GM10248 (cell line): ENCODE measurements around the gene ARHGEF19.
"Not testable (repeated sequence)": the region's sequence is repeated elsewhere in the genome, so short reads cannot be mapped to it uniquely, and the experiment has no call there.

Experiments used
- CTCF ChIA-PET: fragments of 300-600 bp; sonication (Branson Sonifier 250); formaldehyde crosslinking; extraction: SDS; loops from one replicate; lab custom pipeline; 2021; ENCODE audit warnings: antibody characterized with exemption; lab: Yijun Ruan, JAX
- POLR2A ChIA-PET: fragments of 350-650 bp; sonication (Branson Sonifier 250); formaldehyde crosslinking; extraction: SDS; loops from one replicate; lab custom pipeline; 2020; ENCODE audit warnings: antibody characterized with exemption; lab: Yijun Ruan, JAX
- DNase-seq: peaks from one replicate; pipeline ENCODE4 v3.0.0; 2012; ENCODE audit errors: extremely low spot score
- TF ChIP-seq, protein P1 (sequence below): IDR thresholded peaks from 2 replicates; pipeline ENCODE4 v1.5.1; 2012; ENCODE audit warnings: mild to moderate bottlenecking, low read depth; ENCODE audit errors: extremely low read depth, missing control alignments, control extremely low read depth

The ARHGEF19 gene

DNA sequence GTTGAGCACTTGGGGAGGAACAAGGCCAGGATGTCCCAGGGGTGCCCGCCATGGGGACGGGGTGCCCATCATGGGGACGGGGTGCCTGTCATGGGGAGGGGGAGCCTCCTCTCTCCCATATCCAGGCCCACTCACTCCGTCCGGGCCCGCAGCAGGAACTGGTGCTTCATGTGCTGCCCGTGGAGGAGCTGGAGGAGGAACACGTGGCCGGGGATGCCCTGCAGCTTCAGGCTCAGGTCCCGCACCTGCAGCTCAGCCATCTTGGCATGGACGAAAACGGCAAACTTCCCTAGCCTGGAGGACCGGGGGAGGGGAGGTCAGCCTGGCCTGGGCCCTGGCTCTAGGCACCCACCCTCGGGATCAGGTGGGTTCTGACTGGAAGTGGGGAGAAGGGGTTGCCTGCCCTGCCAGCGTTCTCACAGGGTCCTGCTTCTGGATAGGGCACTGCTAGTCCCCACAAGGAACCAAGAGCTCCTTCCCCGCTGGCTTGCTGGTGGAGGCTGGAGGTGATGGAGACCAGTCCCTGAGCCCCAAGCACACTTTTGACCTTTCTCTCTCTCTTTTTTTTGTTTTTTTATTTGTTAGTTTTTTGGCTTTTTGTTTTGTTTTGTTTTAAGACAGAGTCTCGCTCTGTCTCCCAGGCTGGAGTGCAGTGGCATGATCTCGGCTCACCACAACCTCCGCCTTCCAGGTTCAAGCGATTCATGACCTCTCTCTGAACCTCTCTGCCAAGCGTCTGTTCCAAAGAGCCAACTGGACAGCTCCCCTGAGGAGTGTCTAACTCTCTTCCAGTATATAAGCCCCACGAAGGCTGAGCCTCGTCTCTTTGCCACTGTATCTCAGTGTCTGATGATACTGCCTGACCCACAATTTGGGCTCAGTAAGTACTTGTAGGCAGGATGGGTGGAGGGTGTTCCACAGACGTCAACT lies 9.9 kb downstream of the ARHGEF19 start:
- POLR2A ChIA-PET = no interaction called here
- TF ChIP-seq, protein P1, sequence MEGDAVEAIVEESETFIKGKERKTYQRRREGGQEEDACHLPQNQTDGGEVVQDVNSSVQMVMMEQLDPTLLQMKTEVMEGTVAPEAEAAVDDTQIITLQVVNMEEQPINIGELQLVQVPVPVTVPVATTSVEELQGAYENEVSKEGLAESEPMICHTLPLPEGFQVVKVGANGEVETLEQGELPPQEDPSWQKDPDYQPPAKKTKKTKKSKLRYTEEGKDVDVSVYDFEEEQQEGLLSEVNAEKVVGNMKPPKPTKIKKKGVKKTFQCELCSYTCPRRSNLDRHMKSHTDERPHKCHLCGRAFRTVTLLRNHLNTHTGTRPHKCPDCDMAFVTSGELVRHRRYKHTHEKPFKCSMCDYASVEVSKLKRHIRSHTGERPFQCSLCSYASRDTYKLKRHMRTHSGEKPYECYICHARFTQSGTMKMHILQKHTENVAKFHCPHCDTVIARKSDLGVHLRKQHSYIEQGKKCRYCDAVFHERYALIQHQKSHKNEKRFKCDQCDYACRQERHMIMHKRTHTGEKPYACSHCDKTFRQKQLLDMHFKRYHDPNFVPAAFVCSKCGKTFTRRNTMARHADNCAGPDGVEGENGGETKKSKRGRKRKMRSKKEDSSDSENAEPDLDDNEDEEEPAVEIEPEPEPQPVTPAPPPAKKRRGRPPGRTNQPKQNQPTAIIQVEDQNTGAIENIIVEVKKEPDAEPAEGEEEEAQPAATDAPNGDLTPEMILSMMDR = no peak
- CTCF ChIA-PET = interaction anchor here (2.1 to 2.7 kb wide), 4 partner anchors 14 to 122 kb away, joined by 6 to 10 read pairs (median 10); no protein-coding TSS in a partner anchor
- no peak for DNase-seq

DNA sequence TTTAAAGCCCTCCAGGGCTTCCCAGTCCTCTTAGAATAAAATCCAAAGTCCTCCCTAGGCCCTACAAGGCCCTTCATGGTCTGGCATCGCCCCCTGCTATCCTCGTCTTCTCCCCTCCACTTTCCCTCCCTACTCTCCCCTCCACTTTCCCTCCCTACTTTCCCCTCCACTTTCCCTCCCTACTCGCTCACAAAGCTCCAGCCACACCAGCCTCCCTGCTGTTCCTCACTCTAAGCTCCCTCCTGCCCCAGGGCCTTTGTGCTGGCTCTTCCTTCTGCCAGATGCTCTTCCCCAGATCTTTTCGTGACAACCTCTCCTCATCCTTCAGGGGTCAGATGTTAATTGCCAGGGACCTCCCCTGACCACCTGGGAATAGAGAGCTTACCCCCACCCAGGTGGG lies 12.8 kb downstream of the ARHGEF19 start:
- no peak for DNase-seq
- ChIA-PET CTCF (interaction anchor here (0.8 to 2.2 kb wide), 3 partner anchors 11 to 120 kb away, joined by 3 to 9 read pairs (median 4); no protein-coding TSS in a partner anchor), POLR2A (no interaction called here)
- TF ChIP-seq, protein P1 = no peak

DNA sequence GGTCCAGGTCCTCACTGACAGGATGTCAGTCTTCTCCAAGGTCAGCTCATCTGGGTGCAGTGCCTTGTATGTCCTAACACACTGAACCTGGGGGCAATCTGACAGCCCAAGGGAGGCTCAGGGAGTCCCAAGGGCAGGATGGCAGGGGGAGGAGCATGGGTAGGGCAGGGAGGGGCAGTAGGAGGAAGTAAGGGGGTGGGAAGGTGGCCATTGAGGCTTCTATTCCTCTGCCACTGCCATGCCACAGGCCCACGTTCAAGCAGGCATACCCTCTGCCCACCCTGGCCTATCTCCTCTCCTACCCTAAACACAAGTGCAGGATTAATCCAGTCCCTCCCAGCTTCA lies 13.3 kb downstream of the ARHGEF19 start:
- TF ChIP-seq, protein P1 = no peak
- POLR2A ChIA-PET = no interaction called here
- DNase-seq = no peak
- CTCF ChIA-PET = interaction anchor here (1.9 to 2.2 kb wide), 2 partner anchors 11 to 120 kb away, joined by 7 to 9 read pairs; no protein-coding TSS in a partner anchor

DNA sequence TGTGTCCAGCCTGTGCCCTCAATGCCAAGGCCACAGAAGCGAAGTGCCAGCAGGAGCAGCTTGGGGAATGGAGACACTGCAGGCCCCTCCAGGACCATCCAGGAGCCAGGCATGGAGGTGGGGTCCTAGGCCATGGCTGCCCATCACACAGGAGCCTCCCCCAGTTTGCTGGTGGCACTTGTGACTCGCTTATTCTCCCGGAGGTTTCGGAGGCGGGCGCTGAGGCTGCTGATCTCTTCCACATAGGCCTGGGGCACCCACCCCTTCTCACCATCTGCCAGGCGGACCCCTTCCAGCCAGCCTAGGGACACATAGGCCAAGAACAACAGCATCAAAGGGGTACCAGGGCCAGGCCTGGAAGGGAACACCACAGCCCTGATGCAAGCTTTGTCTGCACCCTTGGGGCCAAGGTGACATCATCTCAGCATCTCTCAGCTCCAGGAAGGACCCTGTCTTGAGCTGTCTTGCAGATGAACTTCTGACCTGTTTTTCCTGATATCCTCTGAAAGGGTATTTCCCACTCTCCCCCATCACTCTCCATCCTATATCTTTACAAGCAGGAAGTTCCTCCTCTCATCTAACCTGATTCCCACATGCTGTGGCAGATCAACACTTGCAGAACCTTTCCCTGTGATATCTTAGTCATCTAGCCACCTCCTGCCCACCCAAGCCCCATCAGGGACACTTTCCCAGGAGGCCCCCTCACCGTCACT lies 13.9 kb downstream of the ARHGEF19 start:
- ChIA-PET POLR2A (no interaction called here), CTCF (interaction anchor here (1.0 to 2.2 kb wide), 4 partner anchors 10 to 120 kb away, joined by 3 to 9 read pairs (median 6); no protein-coding TSS in a partner anchor)
- TF ChIP-seq, protein P1 = no peak
- DNase-seq = no peak

DNA sequence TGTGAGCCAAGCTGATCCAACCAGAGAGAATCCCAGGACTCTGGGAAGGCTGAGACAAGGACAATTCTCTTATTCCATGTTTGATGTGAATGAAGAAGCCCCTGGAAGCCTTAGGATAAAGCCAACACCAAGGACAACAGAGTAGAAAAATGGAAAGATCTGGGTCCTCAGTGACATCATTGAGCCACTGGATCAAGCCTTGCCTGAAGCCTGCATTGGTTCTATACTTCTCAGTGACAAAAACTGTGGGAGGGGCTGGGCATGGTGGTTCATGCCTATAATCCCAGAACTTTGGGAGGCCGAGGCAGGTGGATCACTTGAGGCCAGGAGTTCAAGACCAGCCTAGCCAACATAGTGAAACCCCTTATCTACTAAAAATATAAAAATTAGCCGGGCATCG lies 15.6 kb downstream of the ARHGEF19 start:
- TF ChIP-seq, protein P1 = no peak
- CTCF ChIA-PET = interaction anchor here (0.7 to 1.5 kb wide), 2 partner anchors 10 to 47 kb away, joined by 3 to 4 read pairs; no protein-coding TSS in a partner anchor
- POLR2A ChIA-PET = no interaction called here
- DNase-seq = no peak

DNA sequence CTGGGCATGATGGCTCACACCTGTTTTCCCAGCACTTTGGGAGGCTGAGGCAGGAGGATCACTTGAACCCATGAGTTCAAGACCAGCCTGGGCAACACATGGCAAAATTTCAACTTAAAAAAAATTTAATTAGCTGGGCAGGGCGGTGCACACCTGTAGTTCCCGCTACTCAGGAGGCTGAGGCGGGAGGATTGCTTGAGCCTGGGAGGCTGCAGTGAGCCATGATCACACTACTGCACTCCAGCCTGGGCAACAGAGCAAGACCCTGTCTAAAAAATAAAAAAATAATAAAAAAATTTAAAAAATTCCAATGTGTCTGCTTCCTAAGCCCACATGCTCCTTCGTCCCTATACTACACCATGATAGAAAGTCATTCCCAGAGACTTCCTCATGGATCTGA lies 16.3 kb downstream of the ARHGEF19 start:
- DNase-seq, POLR2A ChIA-PET: not testable (repeated sequence)
- CTCF ChIA-PET = interaction anchor here (0.7 kb wide), 1 partner anchor 9 kb away, joined by 3 read pairs; no protein-coding TSS in a partner anchor
